GM18511 (cell line): ENCODE measurements around the gene WDR4.
"Not testable (repeated sequence)": the region's sequence is repeated elsewhere in the genome, so short reads cannot be mapped to it uniquely, and the experiment has no call there.

ENCODE experiments used
- ATAC-seq: cut with Tn5 transposase; IDR thresholded peaks from one replicate; pipeline ENCODE4 v1.9.1; 2021; ENCODE audit warnings: mild to moderate bottlenecking, moderate library complexity; ENCODE audit not compliant: unreplicated experiment

The WDR4 gene

DNA sequence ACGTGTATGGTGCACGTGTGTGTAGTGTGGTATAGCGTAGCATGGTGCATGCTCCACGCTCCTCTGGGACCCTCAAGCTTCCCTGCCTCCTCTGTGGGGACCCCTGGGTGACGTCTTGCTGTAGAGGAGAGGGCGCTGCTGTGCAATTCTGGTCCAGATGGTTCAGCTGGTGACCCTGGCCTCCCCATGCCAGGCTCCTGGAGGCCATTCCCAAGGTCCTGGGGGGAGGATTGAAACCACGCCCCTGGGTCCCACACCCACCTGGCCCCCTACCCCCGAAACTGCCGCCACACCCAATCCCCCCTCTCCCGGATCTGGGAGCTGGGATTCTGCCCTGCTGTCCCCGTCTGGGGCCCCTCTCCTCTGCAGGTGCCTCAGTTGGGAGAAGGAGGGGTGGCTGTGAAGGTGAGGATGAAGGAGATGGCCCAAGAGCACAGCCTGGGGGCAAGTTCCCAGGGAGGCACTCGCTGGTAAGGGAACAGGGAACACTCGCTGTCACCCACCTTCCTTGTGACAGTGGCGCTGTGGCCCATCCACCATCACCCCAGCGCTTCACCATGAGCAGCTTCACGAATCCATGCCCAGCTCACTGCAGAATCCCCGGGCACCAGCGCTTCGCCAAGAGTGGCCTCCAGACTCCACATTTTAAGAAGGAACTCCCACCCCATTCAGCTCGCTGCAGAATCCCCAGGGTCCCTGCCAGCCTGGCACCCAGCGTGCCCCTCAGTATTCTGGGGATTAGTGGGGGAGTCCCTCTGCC lies 38.0 kb downstream of the WDR4 start:
- ATAC-seq: no peak

DNA sequence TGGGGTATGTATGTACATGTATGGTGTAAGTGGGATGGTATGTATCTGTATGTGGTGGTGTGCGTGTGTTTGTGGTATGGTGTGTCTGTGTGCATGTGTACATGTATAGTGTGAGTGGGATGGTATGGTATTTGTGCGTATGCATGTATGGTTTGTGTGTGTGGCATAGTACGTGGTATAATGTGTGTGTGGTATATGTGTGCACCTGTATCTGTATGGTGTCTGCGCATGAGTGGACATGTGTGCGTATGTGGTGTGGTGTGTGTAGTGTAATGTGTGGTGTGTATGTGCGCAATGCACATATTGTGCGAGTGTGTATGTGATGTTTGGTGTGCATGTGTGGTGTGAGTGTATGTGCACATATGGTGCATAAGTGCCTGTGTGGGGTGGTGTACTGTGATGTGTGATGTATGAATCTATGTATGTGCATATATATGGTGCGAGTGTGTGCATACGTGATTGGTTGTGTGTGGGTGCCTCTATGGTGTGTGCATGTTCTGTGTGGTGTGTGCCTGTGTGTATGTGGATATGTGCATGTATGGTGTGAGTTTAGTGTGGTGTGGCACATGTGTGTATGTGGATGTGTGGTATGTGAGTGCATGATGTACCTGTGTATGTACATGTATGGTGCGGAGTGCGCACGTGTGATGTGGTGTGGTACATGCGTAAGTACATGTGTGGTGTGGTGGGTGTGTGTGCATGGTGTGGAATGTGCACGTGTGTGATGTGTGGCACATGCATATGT lies 38.8 kb downstream of the WDR4 start:
- ATAC-seq: no peak

DNA sequence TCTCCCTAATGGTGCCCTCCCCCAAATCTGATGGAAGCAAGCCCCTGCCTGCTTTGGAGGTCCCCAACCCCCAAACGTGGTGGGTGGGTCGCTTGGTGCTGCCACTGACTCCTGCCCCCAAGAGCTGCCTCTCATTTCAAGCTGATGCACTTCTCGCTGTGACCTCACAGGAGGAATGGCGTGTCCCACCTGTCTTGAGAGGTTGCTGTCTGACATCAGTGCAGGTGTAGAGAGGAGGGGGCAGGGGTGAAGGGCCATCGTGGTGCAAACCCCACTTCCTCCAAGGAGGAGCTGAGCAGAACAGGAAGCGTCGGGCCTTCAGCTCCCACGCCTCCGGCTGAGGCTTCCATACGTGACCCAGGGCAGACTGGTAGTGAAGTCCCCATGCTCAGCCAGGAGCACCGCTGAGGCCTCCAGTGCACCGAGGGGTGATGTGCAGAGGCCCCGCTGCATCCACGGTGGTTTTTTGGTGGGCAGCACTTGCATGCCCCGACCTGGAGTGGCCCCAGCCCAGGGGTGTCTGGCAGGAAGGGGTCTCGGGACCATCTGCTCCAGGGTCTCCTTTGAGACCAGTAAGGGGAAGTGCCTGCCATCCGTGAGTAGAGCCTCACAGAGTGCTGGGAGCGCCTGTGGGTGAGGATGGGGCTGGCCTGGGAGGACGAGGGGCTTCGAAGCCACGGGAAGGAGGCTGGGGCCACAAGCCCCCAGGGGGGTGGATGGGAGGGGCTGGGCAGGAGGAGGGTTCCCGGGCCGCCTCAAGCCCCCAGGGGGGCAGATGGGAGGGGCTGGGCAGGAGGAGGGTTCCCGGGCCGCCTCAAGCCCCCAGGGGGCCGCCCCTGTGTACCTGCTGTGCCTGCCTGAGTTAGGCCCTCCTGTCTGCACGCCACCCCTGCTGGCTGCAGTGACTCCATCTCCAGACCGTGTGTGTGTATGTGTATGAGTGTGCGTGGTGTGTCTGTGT lies 39.8 kb downstream of the WDR4 start:
- no peak for ATAC-seq

DNA sequence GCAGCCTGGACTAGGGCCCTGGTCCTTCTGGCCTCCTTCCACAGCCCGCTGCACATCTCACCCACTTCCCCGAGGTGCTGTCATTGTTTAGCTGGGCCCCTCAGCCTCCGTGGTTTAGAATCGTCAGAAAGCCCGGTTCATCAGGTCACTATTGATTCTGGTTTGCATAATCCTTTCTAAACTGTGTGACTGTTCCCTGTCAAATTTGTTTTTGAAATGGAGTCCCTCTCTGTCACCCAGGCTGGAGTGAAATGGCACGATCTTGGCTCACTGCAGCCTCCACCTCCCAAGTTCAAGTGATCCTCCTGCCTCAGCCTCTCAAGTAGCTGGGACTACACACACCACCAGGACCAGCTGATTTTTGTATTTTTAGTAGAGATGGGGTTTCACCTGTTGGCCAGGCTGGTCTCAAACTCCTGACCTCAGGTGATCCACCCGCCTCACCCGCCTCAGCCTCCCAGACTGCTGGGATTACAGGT lies 41.1 kb downstream of the WDR4 start:
- ATAC-seq: not testable (repeated sequence)

DNA sequence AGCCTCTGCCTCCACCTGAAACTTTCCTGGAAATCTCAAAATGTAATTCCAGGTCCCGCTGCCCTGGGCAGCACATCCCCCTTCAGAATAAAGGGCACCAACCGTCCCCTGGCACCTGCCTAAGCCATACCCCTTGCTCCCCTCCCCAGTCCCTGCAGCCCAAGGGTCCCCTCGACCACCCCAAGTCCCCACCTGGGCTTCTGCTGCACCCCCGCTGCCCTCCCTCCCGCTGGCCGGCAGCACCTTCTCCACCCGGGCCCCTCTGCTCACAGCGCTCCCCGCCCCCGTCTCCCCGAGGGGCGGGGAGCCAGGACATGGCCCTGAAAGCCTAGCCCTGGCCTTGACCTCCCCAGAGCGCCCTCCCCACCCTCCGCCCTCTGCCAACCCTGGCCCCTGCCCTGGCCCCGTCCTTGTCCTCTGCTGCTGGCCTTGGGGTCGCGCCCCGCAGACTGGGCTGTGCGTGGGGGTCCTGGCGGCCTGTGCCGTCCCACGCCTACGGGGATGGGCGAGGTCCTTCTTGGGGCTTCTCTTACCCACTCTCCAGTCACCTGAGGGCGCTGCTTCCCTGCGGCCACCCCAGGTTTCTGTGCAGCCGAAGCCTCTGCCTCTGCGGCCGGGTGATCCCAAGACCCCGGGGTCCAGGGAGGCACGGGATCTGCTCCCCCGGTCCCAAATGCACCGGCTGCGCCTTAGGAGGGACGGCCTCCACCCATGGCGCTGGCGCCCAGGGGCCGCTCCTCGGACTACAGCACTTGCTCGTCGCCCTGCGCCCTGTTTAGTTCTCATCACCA lies 41.7 kb downstream of the WDR4 start:
- no peak for ATAC-seq

DNA sequence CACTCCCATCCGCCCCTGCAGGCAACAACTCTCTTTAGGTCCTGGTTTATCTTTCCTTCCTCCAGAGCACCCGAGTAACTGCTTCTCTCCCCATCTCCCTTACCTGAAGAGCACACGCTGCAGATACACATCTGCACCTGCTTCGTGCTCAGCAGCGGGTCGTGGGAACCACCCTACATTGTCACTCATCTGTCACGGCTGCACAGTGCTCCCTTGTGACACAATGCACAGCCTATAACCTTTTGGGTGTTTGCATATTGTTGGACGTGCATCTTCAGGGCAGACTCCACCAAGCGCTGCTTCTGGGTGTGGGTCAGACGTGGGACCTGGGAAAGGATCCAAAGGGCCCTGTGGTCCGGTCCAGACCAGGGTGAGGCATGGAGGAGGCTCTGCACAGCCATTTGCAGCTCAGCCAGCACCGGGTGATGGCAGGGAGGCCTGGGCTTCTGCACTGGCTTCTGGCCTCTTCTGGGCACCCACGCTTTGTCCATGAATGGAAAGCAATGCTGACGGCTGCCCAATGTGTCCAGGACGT lies 42.5 kb downstream of the WDR4 start:
- ATAC-seq: no peak

DNA sequence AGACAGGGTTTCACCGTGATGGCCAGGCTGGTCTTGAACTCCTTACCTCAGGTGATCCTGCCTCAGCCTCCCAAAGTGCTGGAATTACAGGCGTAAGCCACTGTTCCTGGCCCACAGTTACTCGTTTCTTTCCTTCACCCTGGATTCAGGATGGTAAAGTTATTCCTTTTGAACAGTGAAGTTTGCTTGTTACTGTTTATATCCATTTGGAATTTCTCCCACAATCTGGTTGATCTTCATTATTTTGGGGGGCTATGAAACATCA lies 43.0 kb downstream of the WDR4 start:
- no peak for ATAC-seq

DNA sequence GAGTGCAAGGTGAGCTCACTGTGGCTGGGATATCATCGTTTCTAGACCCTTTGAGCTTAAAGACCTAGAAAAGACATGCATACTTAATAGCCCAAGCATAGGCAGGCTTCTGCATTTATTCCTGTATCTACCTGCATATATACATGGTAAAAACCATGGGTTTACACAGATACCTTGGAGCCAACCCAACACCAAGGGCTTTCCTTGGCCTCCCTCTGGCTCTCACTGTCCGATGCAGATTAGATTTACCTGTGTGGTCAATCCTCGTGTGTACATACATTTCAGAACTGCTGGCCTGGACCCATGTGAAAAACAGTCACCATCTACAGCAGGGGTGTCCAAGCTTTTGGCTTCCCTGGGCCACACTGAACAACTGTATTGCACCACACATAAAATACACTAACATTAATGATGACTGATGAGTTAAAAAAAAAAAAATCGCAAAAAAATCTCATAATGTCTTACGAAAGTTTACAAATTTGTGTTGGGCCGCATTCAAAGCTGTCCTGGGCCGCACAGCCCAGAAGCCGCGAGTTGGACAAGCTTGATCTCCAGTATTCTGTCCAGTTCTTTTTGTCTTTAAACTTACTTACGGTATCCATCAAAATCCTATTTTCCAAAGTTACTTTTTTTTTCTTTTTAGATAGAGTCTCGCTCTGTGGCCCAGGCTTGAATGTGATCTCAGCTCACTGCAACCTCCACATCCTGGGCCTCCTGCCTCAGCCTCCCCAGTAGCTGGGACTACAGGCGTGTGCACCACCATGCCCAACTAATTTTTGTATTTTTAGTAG lies 43.5 kb downstream of the WDR4 start:
- ATAC-seq: no peak

DNA sequence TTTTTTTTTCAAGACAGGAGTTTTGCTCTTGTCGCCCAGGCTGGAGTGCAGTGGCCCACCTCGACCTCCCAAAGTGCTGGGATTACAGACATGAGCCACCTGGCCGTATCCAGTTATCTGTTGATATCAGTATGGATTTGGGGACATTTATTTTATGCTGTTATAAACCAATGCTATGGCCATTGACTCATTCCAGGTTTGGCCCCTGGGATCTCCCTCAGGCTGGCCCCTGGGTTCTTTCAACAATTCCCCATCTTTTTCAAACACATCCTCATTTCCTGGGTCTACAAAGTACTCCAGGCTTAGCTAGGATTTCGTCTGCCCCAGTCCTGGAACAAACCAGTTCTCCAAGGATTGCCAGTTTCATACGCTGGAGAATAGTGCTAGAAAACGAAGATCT lies 44.1 kb downstream of the WDR4 start:
- no peak for ATAC-seq

DNA sequence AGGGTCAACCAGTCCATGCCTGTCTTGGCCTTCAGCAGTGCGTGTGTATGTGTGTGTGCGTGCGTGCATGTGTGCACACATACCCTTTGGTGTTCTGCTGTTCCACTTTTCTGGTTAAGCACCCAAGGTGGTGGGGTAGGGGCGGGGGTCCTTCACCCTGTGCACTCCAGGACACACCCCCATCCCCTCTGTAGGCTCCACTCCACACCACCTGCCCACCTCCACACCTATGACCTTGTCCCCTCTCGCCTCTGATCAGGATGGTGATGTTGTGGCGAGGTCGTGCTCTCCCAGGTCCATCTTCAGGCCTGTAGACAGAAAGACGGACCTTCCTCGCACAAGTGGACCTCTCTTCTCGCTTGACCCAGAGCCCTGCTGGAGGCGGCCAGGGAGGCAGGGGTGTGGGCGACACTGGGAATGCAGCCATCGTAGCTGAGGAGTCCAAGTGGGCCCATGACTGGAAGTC lies 44.6 kb downstream of the WDR4 start:
- ATAC-seq: no peak

DNA sequence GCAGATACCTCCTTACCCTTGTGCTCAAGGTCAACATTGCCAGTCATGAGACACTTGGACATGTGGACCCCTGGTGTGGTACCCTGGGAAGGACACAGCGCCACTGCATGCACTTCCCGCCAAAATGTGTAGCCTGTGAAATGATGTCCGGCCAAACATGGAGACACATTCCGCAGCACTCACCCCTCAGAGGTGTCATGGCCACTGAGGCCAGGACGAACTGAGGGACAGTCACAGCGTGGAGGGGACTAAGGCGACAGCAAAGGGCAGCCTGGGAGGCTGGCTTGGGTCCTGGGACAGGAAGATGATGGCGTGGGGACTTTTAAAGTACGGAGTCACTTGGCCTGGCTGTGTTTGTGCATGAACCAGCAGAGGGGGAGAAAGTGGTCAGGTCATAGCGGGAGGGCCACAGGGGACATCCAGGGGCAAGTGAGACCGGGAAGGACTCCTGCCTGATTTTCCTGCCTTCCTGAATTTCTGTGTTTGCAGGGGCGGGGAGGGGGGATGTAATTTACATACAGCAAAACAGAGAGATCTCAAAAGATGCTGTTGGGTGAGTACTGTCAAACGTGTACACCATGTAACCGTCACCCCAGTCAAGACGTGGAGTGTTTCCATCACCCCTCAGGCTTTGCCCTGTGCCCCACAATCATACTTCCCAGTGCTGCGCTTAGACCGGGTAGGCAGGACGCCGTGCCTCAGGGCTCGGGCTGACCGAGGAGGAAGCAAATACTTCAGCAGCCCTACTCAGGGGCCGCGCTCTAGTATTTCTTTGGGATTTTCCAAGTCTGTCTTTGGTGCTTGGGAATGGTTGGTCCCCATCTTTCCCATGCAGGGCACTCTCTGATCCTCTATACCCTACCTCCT lies 45.2 kb downstream of the WDR4 start:
- no peak for ATAC-seq

DNA sequence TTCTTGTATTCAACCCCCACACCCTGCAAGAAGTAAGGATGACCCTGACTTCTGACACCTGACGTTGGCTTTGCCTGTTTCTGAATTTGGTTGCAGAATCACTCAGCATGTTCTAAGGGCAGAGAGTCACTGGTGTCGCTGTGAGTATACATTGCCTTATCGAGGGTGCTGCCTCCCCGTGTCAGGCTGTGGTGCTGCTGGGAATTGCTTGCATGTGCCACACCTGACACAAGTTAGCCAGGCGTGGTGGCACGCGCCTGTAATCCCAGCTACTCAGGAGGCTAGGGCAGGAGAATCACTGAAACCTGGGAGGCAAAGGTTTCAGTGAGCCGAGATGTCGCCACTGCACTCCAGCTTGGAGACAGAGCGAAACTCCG lies 45.9 kb downstream of the WDR4 start:
- no peak for ATAC-seq

DNA sequence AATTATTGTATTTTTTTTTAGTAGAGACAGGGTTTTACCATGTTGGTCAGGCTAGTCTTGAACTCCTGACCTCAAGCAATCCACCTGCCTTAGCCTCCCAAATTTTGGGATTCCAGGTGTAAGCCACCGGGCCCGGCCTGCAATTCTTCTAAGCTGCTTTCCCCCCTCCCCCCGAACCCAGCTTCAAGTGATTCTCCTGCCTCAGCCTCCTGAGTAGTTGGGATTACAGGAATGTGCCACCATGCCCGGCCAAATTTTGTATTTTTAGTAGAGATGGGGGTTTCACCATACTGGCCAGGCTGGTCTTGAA lies 47.1 kb downstream of the WDR4 start:
- ATAC-seq: not testable (repeated sequence)

DNA sequence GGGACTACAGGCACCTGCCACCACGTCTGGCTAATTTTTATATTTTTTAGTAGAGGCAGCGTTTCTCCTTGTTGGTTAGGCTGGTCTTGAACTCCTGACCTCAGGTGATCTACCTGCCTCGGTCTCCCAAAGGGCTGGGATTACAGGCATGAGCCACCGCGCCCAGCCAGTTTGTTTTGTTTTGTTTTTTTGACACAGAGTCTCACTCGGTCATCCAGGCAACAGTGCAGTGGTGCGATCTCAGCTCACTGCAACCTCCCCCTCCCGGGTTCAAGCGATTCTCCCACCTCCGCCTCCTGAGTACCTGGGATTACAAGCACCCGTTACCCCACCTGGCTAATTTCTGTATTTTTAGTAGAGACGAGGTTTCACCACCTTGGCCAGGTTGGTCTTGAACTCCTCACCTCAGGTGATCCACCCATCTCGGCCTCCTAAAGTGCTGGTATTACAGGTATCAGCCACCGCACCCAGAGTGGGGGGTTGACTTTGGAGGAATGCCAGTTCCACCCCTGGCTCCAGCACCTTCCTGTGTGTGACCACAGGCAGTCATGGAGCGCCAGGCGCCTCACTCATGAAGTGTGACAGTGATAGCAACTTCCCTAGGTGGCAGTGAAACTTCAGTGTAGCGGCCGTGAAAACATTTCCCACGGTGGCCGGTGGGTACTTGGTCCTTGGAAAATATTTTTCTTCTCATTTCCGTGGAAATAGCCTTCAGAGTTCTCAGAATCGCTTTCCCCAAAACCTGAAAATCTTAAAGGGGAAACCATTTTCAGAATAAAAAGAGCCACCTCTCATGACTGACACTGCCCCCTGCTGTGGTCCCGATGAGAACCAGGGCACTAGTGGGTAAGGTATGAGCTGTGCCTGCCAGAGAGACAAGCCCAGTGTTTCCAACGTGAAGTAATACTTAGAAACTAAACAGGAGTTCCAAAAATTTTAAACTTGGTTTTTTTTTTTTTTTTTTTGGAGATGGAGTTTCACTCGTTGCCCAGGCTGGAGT lies 48.6 kb downstream of the WDR4 start:
- no peak for ATAC-seq

DNA sequence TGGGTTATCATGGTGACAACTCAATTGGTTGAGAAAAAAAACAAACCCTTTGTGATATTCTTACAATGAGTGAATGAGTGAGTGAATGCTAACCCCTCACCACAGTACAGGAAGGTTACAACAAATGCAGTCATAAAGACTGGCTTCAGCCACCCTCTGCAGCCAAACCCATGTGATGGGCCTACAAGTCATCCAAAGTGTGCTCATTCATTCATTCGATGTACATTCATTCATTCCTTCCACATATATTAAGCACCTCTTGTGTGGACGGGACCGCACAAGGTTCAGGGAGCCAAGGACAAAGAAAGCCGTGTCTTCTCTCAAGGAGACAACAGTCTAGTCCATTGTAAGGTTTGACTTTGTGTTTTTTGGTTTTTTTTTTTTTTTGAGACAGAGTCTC lies 49.4 kb downstream of the WDR4 start:
- no peak for ATAC-seq

DNA sequence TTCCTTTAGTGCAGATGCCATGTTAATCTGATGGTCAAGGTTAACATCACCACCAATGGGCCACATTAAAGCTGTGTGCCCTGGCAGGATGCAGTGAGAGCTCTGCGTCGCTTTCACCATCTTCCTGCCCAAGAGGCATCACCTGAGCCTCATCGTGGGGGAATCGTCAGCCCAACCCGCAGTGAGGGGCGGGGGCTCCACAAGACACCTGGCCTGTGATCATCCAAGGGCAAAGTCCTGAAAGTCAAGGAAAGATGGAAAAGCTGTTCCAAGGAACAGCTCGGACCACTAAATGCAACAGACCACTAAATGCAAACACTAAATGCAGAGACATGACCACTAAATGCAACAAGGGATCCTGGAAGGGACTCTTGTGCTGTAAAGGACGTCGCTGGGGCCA lies 49.9 kb downstream of the WDR4 start:
- ATAC-seq: no peak

DNA sequence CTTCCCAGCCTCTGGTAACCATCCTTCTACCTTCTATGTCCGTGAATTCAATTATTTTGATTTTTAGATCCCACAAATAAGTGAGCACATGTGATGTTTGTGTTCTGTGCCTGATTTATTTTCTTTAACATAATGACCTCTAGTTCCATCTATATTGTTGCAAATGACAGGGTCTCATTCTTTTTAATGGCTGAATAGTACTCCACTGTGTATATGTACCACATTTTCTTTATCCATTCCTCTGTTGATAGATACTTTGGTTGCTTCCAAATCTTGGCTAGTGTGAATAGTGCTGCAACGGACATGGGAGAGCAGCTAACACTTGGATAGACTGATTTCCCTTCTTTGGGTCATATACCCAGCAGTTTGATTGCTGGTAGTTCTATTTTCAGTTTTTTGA lies 51.8 kb downstream of the WDR4 start:
- no peak for ATAC-seq
